ENCODE measurements around the gene PLEKHA3. TPM values are rescaled to one million over a fixed set of nuclear protein-coding genes. Genes with fewer than 3 reads are reported as not detected.
"Not testable (repeated sequence)": the region's sequence is repeated elsewhere in the genome, so short reads cannot be mapped to it uniquely, and the experiment has no call there.

Gene PLEKHA3
- 13.4 TPM for polyA plus RNA-seq (ENCODE audit: insufficient read length)

DNA sequence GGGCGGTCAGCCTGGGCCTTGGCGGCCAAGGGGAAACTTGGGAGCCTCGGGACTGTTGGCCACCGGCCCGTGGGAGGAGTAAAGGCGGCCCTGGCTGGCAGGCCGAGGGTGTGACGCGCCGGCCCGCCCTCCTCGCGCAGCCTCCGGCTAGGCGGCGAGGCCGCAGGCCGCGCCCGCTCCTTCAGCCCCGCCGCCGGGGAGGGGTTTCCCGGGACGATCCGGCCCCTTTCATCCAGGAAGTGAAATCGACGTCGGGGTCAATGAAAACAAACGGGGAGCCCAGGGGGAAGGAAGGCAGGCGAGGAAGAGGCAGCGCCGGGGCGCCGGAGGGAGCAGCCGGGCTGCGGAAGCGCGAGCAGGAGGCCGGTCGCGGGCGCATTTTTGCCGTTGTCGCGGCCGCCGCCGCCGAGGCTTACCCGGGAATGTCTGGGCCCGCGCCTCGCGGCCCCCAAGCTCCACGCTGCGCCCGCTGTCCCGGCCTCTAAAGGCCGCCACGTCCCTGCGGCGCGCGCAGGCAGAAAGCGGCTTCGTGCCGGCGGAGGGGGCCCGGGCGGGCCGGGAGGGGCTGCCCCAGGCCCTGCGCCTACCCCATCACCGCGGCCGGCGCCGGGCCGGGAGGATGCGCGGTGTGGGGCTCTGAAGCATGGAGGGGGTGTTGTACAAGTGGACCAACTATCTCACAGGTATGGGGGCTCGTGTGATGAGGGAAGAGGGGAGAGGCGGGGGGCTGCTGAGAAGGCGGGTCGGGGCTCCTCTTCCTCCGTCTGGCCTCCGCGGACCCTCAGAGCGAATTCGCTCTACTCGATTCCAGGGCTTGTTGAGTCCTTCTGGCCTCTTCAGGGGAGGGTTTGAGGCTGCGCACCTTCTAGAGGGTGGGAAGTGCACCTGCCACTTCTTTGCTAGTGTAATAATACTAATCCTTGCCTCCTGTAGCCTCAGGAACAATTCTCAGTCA, at the start of gene PLEKHA3:
TSS of gene PLEKHA3 (plus strand) at position 231 of the 955 bp plus-strand sequence. CDS start at position 644, 413 bp downstream.
- peak; percentile 80 for DNase-seq (ENCODE audit: low read depth)

DNA sequence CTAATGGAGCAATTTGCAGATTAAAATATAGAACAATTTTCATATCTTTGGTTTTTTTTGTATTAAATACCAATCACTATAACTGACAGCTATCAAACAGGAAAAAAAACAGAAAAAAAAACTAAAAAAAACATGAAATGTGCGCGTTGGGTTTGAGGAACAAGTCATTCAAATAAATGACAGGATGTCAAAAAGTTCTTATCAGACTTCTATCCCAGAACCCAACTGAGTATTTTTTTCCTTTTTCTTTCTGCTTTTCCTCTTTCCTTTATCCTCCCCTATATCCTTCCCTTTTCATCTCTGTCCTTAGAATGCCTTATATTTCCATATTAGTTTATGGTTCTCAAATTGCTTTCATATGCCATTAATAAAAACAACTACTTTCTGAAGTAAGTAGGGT, 43.6 kb upstream of the PLEKHA3 start:
- no peak for DNase-seq (ENCODE audit: low read depth)

DNA sequence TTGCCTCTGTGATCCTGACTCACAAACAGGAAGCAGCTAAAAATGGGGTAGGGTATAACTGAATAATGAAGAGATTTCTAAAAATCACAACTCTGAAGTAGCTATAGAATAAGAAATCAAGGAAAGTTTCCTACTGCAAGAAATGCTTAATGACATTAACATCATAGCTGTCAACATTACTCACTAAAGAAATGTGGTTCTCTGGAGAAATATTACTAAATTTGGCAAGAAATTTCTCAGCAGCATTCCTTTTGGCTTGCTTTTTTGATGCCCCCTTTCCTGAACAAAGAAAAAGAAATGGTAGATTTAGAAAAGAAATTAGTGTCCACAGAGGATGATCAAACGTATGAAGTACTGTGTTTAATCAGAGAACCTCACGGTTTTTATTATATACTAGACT, 38.8 kb upstream of the PLEKHA3 start:
- DNase-seq (ENCODE audit: low read depth): no peak

DNA sequence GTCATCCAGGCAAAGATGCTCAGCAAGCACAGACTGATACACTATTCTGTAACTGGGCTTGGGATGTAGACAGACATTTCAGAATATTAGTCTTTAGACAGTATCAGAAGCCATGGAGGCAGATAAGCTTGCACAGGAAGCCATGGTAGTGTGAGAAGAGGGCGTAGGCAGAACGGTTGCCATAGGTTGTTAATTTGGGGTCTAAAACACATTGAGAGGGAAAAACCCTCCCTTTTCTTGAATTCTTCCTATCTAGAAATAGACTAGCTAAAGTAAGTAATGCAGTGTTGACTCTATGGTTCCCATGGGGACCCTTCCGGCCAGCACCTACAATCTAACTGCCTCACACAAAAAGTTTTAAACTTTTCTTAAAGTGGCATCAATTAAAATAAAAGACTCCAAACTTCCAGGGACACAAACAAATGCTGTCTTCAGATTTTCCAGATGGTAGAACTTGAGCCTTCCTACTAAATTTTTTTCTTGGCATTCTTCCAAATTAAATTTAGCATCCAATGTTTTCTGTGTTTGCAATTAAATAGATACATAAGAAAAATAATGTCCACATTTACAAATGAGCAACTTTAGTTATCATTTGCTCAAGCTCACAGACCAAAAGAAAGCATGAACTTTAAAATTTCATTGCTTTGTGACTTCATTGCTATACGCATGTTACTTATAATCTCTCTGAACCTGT, 31.1 kb upstream of the PLEKHA3 start:
- DNase-seq (ENCODE audit: low read depth): no peak

DNA sequence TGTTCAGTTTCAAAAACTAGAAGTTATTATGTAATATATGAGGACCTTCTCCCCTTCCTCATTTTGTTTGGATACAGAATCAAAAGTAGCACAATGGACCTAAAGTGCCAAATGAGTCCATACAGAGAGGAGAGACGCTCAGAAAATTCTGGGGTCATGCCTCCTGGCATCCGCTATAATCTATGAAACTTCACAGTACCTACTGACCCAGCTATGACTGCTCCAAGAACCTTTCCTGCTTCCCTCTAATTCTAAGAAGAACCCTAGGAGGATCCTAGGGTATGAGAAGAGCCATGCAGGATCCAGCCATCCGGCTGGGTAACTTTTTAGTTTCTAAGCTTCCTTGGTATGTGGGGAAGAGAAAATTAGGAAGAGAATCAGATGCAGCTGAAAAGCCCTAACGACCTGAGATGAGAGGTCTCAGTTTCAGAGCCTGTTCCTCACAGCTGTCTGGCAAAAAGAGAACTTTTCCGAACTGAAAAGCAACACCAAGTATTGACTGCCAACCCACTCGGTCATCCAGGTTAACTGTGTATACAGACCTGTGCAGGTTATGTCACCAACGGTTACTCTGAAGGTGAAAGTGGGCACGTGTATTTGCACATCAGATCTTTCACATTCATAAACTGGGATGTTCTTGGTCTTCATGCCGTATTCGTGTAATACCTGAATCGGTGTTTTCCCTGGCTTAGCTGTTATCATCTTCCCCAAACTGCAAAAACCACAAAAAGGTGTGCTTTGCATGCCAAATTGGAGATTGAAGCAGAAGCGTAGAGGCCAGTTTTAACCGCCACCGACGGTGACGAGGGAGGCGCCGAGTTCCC, 30.3 kb upstream of the PLEKHA3 start:
- no peak for DNase-seq (ENCODE audit: low read depth)

DNA sequence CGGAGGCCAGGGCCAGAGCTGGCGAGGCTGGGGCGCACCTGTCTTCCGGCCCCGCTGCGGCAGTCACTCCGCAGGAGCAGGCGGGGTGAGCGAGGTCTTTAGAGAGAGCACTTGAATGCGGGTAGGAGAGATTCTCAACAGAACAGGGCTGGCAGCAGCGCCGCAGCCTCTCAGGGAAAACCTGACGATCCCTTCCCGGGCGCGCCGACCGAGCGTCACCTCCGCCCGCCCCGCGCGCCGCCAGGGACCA, 29.8 kb upstream of the PLEKHA3 start:
- DNase-seq (ENCODE audit: low read depth): no peak

DNA sequence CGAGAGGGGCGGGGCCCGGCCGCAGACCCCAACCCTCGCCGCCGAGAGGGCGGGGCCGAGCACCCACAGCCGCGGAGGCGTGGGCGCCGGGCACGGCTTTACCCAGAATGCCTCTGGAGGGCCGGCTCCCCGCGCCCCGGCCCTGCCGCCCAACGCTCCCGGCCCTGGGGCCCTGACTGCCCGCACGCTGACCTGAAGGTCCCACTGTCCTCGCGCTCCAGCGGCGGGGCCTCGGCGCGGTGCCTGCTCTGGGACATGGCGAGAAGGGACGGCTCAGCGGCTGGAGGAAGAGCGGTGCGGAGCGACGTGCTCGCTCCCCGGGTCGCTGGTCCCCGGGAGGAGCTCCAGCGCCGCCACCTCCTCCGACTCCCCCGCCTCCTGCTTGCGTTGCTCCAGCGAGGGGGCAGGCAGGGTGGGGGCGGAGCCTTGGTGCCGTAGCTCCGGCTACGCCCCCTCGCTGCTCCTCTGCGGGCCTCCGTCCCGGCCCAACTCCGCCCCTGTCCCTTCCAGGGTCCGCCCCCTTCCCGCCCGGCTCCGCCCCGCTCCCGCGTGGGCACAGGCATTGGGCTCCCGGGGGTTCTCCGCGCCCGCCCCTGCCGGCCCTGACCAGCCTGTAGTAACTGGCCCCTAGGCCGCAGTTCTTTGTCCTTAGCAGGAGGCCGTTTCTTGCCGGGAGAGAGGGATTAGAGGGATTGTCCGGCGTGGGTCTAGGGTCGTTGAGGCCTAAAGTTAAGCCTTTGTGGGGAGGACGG, 29.3 kb upstream of the PLEKHA3 start, which contains the start of the genes PJVK and PRKRA:
TSS of gene PJVK (plus strand) at position 605 of the 752 bp plus-strand sequence. CDS start 2,032 bp downstream, outside the sequence.
TSS of gene PRKRA (minus strand) at position 402 of the 752 bp plus-strand sequence. CDS start at position 257, 145 bp downstream.
- DNase-seq (ENCODE audit: low read depth): peak; percentile 93

DNA sequence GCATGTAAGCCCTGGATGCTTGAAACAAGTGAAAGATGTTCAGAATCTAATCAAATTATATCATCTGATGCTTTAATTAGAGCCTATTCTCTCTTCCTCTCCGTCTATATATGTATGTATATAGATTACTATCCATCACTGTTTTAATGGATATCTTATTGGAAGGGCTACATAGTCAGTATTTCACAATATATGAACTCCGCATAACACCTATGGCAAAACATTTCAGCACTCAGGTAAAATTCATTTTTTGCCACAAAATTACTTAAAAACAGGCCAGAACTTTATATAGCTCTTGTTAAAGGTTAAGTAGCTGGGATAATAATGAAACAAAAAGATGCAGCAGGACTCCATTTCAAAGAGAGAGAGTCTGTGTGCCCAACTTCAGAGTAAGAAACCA, 27.9 kb upstream of the PLEKHA3 start:
- DNase-seq (ENCODE audit: low read depth): no peak

DNA sequence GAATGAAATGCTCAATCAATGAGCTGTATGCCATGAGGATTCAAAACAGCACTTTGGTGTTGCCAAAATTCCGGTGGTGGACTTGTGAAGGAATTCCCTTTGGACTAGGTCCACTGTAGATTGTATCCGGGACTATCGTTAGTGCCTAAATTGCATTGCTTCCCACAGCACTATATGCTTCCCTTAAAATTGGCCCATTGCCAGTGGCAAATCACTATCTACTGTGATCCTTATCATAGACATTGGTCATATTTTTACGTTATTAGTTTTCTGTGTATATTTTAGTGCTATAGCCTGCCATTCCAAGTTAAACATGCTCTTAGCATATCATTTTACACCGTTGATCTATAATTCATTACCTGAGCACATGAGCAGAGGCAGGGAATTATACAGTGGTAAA, 27.4 kb upstream of the PLEKHA3 start:
- DNase-seq (ENCODE audit: low read depth): no peak

DNA sequence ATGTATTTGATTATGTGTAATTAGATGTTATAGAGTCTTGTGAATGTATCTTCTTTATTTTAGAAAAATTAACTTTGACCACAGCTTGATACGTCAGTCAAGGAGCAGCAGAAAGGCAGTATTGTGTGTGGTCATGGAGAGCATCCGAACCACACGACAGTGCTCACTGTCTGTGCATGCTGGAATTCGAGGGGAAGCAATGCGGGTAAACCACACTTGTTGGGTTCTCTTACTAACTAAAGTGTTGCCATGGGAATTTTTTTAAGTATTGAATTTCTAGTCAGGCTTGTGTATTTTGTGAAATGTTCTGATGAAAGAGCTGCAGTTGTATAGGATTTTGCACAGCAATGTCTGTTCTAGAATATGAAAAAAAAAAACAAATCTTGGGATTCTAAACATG, 24.3 kb upstream of the PLEKHA3 start:
- DNase-seq (ENCODE audit: low read depth): no peak

DNA sequence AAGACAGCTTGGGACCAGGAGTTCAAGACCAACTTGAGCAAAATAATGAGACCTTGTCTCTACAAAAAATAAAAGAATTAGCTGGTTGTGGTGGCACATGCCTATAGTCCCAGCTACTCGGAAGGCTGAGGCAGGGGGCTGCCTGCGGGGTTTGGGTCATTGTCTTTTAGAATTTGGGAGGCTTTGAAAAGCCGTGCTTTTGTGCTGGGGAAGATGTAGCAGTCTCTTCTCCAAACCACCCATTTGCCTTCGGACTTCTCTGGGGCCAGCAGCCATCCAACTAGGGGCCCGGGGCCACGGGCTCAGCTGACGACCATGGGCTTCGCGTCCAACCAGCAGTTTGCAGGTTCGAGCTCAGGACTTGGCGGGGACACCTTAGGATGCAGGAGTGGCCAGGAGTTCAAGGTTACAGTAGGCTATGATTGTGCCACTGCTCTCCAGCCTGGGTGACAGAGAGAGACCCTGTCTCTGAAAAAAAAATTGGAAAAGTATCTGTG, 22.8 kb upstream of the PLEKHA3 start:
- DNase-seq (ENCODE audit: low read depth): no peak

DNA sequence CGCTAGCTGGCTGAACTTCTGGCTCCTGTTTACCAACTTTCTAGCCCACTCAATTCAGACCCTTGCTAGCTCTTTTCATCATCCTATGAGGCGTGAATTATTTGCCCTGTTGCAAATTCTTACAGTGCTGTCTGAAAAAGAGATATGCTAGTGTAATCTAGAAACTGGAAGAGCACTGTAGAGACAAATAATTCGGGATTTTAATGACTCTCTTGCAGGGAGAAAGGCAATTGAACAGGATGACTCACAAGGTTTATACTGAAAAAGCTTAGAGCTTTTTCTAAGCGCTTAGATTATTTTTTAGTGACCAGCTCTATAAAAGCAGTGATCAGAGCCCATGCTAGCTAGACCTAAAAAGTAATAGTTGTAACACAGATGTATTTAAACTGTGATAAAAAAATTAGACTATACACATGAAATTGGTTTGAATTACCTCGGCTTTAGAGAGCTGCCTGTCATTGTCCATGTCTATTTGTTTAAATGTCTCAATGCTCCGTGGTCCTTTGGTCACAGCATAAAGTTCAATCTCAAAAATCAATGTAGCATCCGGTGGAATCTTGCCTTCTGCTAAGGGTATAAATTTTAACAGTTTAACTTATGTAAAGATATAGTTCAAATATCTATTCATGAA, 10.9 kb upstream of the PLEKHA3 start:
- DNase-seq (ENCODE audit: low read depth): no peak

DNA sequence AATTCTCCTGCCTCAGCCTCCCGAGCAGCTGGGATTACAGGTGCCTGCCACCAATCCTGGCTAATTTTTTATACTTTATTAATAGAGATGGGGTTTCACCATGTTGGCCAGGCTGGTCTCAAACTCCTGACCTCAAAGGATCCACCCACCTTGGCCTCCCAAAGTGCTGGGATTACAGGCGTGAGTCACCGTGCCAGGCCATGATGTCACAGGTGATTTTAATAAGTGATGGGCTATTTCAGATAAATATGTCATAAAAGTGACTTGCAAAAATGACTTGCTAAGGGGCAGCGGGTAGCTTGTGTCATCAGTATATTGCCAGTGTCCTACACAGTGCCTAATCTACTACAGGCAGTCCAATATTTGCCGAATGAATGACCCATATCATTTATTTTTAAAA, 8.9 kb upstream of the PLEKHA3 start:
- DNase-seq (ENCODE audit: low read depth): not testable (repeated sequence)

DNA sequence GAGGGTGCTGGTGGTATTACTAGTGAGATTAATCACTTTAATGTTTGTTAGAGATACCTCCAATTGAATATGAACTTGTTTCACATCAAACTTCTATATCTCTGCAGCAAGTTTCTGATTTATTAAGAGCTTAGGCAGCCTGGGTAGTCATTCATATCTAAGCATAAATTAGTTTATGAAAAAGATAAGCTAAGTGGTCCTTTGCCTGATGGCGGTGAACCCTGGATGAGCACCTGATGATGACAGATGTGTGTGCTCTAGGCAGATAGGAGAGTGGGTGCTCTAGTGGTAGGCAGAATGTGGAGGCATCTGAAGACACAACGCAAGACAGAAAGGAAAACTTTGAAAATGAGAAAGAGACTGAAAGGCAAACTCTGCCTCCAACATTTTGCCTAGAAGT, 6.9 kb upstream of the PLEKHA3 start:
- DNase-seq (ENCODE audit: low read depth): no peak

DNA sequence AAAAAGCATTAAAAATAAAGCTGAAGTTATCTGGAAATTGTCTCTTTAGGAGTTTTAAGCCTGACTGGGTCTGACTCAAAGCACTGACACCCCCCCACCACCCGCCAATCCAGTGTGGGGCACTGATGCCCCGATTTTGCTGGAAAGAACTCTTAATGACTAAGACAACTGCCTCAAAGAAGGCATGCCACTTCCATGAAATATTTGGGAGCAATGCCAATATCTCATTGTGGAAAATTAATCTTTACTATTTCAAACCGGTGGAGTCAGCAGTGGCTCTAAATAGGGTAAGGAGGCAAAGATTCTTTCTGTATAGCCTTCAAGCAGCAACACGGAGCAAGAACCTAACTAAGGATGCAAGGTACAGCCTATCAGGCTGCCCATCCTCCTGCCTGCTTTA, 6.3 kb upstream of the PLEKHA3 start:
- DNase-seq (ENCODE audit: low read depth): no peak

DNA sequence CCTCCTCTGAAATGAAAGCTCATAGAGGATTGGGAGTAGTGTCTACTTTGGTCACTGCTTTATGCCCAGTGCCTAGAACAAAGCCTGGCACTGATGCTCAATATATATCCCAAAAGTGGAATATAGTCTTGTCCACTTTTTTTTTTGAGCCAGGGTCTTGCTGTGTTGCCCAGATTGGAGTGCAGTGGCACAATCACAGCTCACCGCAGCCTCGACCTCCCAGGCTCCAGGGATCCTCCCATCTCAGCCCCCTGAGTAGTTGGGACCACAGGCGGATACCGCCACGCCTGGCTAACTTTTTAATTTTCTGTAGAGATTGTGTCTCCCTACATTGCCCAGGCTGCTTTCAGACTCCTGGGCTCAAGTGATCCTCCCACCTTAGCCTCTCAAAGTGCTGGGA, 5.7 kb upstream of the PLEKHA3 start:
- no peak for DNase-seq (ENCODE audit: low read depth)

DNA sequence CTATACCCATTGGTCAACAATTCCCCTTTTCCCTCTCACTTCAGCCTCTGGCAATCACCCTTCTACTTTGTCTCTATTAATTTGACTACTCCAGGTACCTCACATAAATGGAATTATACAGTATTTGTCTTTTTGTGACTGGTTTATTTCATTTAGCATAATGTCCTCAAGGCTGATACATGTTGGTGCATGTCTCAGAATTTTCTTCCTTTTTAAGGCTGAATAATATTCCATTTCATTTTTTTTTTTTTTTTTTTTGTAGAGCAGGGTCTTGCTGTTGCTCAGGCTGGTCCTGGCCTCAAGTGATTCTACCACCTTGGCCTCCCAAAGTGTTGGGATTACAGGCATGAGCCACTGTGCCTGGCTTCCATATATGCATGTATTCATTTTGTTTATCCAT, 3.8 kb upstream of the PLEKHA3 start:
- DNase-seq (ENCODE audit: low read depth): no peak

DNA sequence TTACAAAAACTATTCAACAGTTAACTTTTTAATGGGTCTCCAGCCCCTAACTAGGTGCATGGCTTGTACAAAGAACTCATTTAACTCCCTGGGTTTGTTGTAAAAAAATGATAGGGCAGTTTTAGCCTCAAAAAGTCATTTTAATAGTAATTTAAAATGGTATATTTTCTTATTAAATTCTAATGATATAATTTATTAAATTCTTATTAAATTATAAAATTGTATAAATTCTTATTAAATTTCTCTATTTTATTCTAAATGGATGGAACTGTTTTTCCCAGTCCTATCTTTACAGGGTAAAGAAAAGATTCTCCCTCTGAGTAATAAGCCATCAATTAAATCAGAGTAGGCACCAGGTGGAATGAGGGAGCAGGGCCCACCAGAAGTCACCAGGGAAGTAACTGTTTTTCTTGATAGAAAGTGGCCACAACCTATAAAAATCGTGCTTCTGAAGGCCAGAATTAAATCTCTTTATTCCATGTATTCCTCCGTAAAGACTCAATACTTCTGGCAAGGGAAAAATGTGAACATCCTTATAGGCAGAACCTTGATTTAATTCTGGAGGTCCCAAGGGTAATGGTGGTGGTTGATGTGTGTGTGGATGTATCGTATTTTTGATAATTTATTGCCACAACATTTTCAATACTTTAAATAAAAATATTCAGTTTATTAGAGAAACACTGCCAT, 2.7 kb upstream of the PLEKHA3 start:
- no peak for DNase-seq (ENCODE audit: low read depth)

DNA sequence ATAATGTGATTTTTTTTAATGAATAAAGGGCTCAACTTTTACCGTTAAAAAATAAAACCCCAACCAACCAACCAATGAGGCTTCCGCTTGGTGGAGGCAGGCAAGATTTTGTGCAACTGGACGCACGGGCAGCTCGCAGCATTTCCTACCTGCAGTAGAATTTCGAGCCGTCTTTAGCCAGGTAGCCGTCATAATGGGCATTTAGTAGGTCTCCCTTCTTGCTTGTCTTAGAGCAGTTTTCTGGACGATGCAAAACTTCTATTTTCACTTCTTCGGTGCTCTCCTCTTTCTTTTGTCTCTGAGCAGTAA, 2.2 kb upstream of the PLEKHA3 start:
- DNase-seq (ENCODE audit: low read depth): no peak

All from forelimb muscle (tissue), 1 donor.